Naive thymus-derived CD4-positive, alpha-beta T cell (primary cell): ENCODE results near the gene ARMC9. TPM values are rescaled to one million over a fixed set of nuclear protein-coding genes. Genes with fewer than 3 reads are reported as not detected.

Source experiments
- ATAC-seq: fragments of 150-1000 bp; cut with Tn5 transposase; 2 replicates; pipeline ENCODE4 v1.10.0; 2021; ENCODE audit warnings: mild to moderate bottlenecking, moderate library complexity
- CTCF ChIA-PET: fragments of 350-600 bp; sonication (Branson Sonifier 250); formaldehyde crosslinking; loops from one replicate; lab custom pipeline; 2021; ENCODE audit warnings: antibody characterized with exemption; lab: Charles Lee
- POLR2A ChIA-PET: fragments of 350-600 bp; sonication (Branson Sonifier 250); formaldehyde crosslinking; loops from one replicate; lab custom pipeline; 2021; ENCODE audit warnings: antibody characterized with exemption, inconsistent platforms; lab: Charles Lee
- DNase-seq, 9 donors: peaks; one replicate each; pipeline versions ENCODE4 v3.0.0 to v3.0.0-alpha.2; 2020 to 2022; ENCODE audit warnings: mixed read lengths in 1 of 9
- H3K27ac ChIP-seq: one replicate; pipeline ENCODE4 v1.7.0; 2013; ENCODE audit warnings: mild to moderate bottlenecking, low read depth, low read length, moderate library complexity
- H3K27me3 ChIP-seq, 2 donors: one replicate each; pipeline ENCODE4 v1.7.0; 2013; ENCODE audit warnings: low read length in 2 of 2, mild to moderate bottlenecking in 2 of 2, moderate library complexity in 2 of 2; ENCODE audit not compliant: control insufficient read depth in 2 of 2, insufficient read depth in 2 of 2
- H3K36me3 ChIP-seq, 3 experiments: 1 replicate in 2 of 3; 2 replicates in 1 of 3; pipeline ENCODE4 v1.7.0; 2013; ENCODE audit warnings: low read length in 3 of 3, mild to moderate bottlenecking in 3 of 3, moderate library complexity in 1 of 3; ENCODE audit not compliant: insufficient read depth in 3 of 3, control insufficient read depth in 2 of 3
- H3K4me1 ChIP-seq, 2 donors: one replicate each; pipeline ENCODE4 v1.7.0; 2013; ENCODE audit warnings: low read length in 2 of 2, mild to moderate bottlenecking in 2 of 2, moderate library complexity in 1 of 2; ENCODE audit not compliant: control insufficient read depth in 2 of 2, insufficient read depth in 2 of 2
- H3K4me3 ChIP-seq: 2 replicates; pipeline ENCODE4 v1.7.0; 2013; ENCODE audit warnings: mild to moderate bottlenecking, low read length
- H3K9me3 ChIP-seq, 3 experiments: 1 replicate in 2 of 3; 2 replicates in 1 of 3; pipeline ENCODE4 v1.7.0; 2013; ENCODE audit warnings: low read length in 3 of 3; ENCODE audit not compliant: control insufficient read depth in 2 of 3
- H3K27ac Mint-ChIP-seq, 9 donors: one replicate each; pipeline ENCODE4 v1.8.0; 2020 to 2022; ENCODE audit warnings: mixed read lengths in 9 of 9, mild to moderate bottlenecking in 8 of 9, moderate library complexity in 5 of 9, inconsistent platforms in 2 of 9
- H3K27me3 Mint-ChIP-seq, 5 donors: one replicate each; pipeline ENCODE4 v1.8.0; 2021 to 2022; ENCODE audit warnings: mixed read lengths in 5 of 5, mild to moderate bottlenecking in 1 of 5
- H3K36me3 Mint-ChIP-seq, 5 donors: one replicate each; pipeline ENCODE4 v1.8.0; 2020 to 2022; ENCODE audit warnings: mixed read lengths in 5 of 5, mild to moderate bottlenecking in 3 of 5, inconsistent platforms in 1 of 5
- H3K4me1 Mint-ChIP-seq, 7 donors: one replicate each; pipeline ENCODE4 v1.8.0; 2020 to 2022; ENCODE audit warnings: mixed read lengths in 7 of 7, mild to moderate bottlenecking in 3 of 7, inconsistent platforms in 1 of 7
- H3K4me3 Mint-ChIP-seq, 10 donors: one replicate each; pipeline ENCODE4 v1.8.0; 2020 to 2022; ENCODE audit warnings: mild to moderate bottlenecking in 10 of 10, mixed read lengths in 10 of 10, moderate library complexity in 6 of 10, inconsistent platforms in 2 of 10
- H3K9me3 Mint-ChIP-seq, 11 donors: one replicate each; pipeline ENCODE4 v1.8.0; 2020 to 2022; ENCODE audit warnings: mixed read lengths in 11 of 11, mild to moderate bottlenecking in 4 of 11, inconsistent platforms in 1 of 11, moderate library complexity in 1 of 11
- intact Hi-C, 2 donors: fragments of 100-400 bp; cut with micrococcal nuclease; formaldehyde crosslinking; loops; one replicate each; pipeline ENCODE4 v1.15.1; 2023
- polyA plus RNA-seq, 2 donors: library from polyadenylated mRNA; unstranded; fragments of 300-500 nt; fragmentation: Illumina TruSeq; gene quantifications; one replicate each; pipeline ENCODE4 v1.2.3, GENCODE V29; 2021
- total RNA-seq, 6 experiments: library from RNA in 5 of 6; stranded (reverse) in 5 of 6; gene quantifications; 1 replicate in 5 of 6; 2 replicates in 1 of 6; pipeline ENCODE4 v1.2.3 and lab custom pipeline; 2021 to 2026

Gene ARMC9
- total and polyA plus RNA-seq, 7 experiments from 2014 or later: 0.45 to 2.0 (median 0.85) TPM

- H3K36me3 ChIP-seq: no peaks in the 10 kb centered on the region
- Mint-ChIP-seq H3K27me3 (no peaks in the 10 kb centered on the region), H3K4me1 (peaks cover 0 to 10% (median under 1%) of the 10 kb centered on the region in 7 donors), H3K4me3 (no peak overlapping the region), H3K36me3 (no peaks in the 10 kb centered on the region), H3K27ac (no peak overlapping the region), H3K9me3 (no peaks in the 10 kb centered on the region)
- ChIA-PET POLR2A (no interaction called here), CTCF (no interaction called here)
- no peak overlapping the region for H3K4me3 ChIP-seq
- ATAC-seq (no peak), DNase-seq (no peak)
- H3K27ac ChIP-seq: no peak overlapping the region
- intact Hi-C loops: no loop called here
- no peaks in the 10 kb centered on the region for H3K27me3 ChIP-seq
- H3K4me1 ChIP-seq: no peaks in the 10 kb centered on the region
- H3K9me3 ChIP-seq: no peaks in the 10 kb centered on the region
Measured at GRCh38 chr2:231357048-231357447, 158.6 kb downstream of the ARMC9 start.

GRCh38 chr2:231357931-231358330 is 159.5 kb downstream of the ARMC9 start:
- Histone ChIP-seq H3K36me3 (no peaks in the 10 kb centered on the region), H3K4me1 (no peaks in the 10 kb centered on the region), H3K27ac (no peak overlapping the region), H3K9me3 (no peaks in the 10 kb centered on the region), H3K27me3 (no peaks in the 10 kb centered on the region), H3K4me3 (no peak overlapping the region)
- intact Hi-C loops: no loop called here
- no peak overlapping the region for H3K27ac Mint-ChIP-seq
- ATAC-seq (no peak), DNase-seq (no peak)
- no peaks in the 10 kb centered on the region for H3K36me3 Mint-ChIP-seq
- H3K9me3 Mint-ChIP-seq: no peaks in the 10 kb centered on the region
- POLR2A ChIA-PET: no interaction called here
- no peaks in the 10 kb centered on the region for H3K27me3 Mint-ChIP-seq
- H3K4me1 Mint-ChIP-seq: peaks cover 0 to 16% (median 8%) of the 10 kb centered on the region in 7 donors
- CTCF ChIA-PET: no interaction called here
- no peak overlapping the region for H3K4me3 Mint-ChIP-seq

GRCh38 chr2:231359441-231359840 is 161.0 kb downstream of the ARMC9 start:
- Histone ChIP-seq H3K27ac (no peak overlapping the region), H3K27me3 (no peaks in the 10 kb centered on the region), H3K4me3 (no peak overlapping the region), H3K36me3 (no peaks in the 10 kb centered on the region), H3K9me3 (no peaks in the 10 kb centered on the region), H3K4me1 (no peaks in the 10 kb centered on the region)
- Mint-ChIP-seq H3K27ac (no peak overlapping the region), H3K27me3 (no peaks in the 10 kb centered on the region), H3K4me1 (peaks cover 0 to 18% (median 9%) of the 10 kb centered on the region in 7 donors), H3K4me3 (no peak overlapping the region), H3K36me3 (no peaks in the 10 kb centered on the region), H3K9me3 (no peaks in the 10 kb centered on the region)
- DNase-seq (no peak), ATAC-seq (no peak)
- intact Hi-C loops: no loop called here
- ChIA-PET CTCF (interaction anchor here (0.7 kb wide), 1 partner anchor 982 kb away, joined by 5 read pairs; no protein-coding TSS in a partner anchor), POLR2A (no interaction called here)

- Mint-ChIP-seq H3K36me3 (no peaks in the 10 kb centered on the region), H3K27me3 (no peaks in the 10 kb centered on the region), H3K27ac (no peak overlapping the region), H3K4me3 (no peak overlapping the region), H3K9me3 (no peaks in the 10 kb centered on the region), H3K4me1 (peaks cover 0 to 20% (median 9%) of the 10 kb centered on the region in 7 donors)
- no peaks in the 10 kb centered on the region for H3K36me3 ChIP-seq
- no peaks in the 10 kb centered on the region for H3K4me1 ChIP-seq
- no peak overlapping the region for H3K4me3 ChIP-seq
- intact Hi-C loops: no loop called here
- no peaks in the 10 kb centered on the region for H3K27me3 ChIP-seq
- no peak overlapping the region for H3K27ac ChIP-seq
- no peaks in the 10 kb centered on the region for H3K9me3 ChIP-seq
- CTCF ChIA-PET: no interaction called here
- DNase-seq (no peak), ATAC-seq (no peak)
- POLR2A ChIA-PET: no interaction called here
Measured at GRCh38 chr2:231359948-231360347, 161.5 kb downstream of the ARMC9 start.

GRCh38 chr2:231360401-231360800 is 162.0 kb downstream of the ARMC9 start:
- Mint-ChIP-seq H3K9me3 (no peaks in the 10 kb centered on the region), H3K36me3 (no peaks in the 10 kb centered on the region), H3K4me3 (no peak overlapping the region), H3K27me3 (no peaks in the 10 kb centered on the region), H3K27ac (no peak overlapping the region), H3K4me1 (peaks cover 0 to 23% (median 9%) of the 10 kb centered on the region in 7 donors)
- Histone ChIP-seq H3K27me3 (no peaks in the 10 kb centered on the region), H3K27ac (no peak overlapping the region), H3K9me3 (no peaks in the 10 kb centered on the region), H3K4me1 (no peaks in the 10 kb centered on the region), H3K36me3 (no peaks in the 10 kb centered on the region), H3K4me3 (no peak overlapping the region)
- POLR2A ChIA-PET: no interaction called here
- ATAC-seq: no peak
- DNase-seq: no peak
- CTCF ChIA-PET: no interaction called here
- intact Hi-C loops: no loop called here

- no peaks in the 10 kb centered on the region for H3K4me1 ChIP-seq
- Mint-ChIP-seq H3K4me3 (no peak overlapping the region), H3K27me3 (no peaks in the 10 kb centered on the region), H3K36me3 (no peaks in the 10 kb centered on the region), H3K27ac (peak overlapping the region in 1 of 9 donors; percentile 81), H3K4me1 (peaks cover 0 to 23% (median 9%) of the 10 kb centered on the region in 7 donors), H3K9me3 (no peaks in the 10 kb centered on the region)
- no peaks in the 10 kb centered on the region for H3K9me3 ChIP-seq
- ChIA-PET CTCF (no interaction called here), POLR2A (no interaction called here)
- no peaks in the 10 kb centered on the region for H3K36me3 ChIP-seq
- ATAC-seq (peak; percentile 31), DNase-seq (no peak)
- no peak overlapping the region for H3K27ac ChIP-seq
- H3K27me3 ChIP-seq: no peaks in the 10 kb centered on the region
- intact Hi-C loops: no loop called here
- no peak overlapping the region for H3K4me3 ChIP-seq
Measured at GRCh38 chr2:231360881-231361371, 162.5 kb downstream of the ARMC9 start.
